Nephron progenitor cell (in vitro differentiated cells): Measurements from ENCODE around the gene PDZD7.

Experiments
- DNase-seq: peaks from one replicate; pipeline ENCODE4 v3.0.0; 2021
- H3K27ac Mint-ChIP-seq: 2 replicates; pipeline ENCODE4 v1.8.0; 2021; ENCODE audit warnings: mild to moderate bottlenecking, moderate library complexity, mixed read lengths
- H3K27me3 Mint-ChIP-seq: 2 replicates; pipeline ENCODE4 v1.8.0; 2021; ENCODE audit warnings: mild to moderate bottlenecking, low read depth, mixed read lengths; ENCODE audit not compliant: poor library complexity
- H3K36me3 Mint-ChIP-seq: 2 replicates; pipeline ENCODE4 v1.8.0; 2021; ENCODE audit warnings: low read depth, mixed read lengths
- H3K4me1 Mint-ChIP-seq: 2 replicates; pipeline ENCODE4 v1.8.0; 2021; ENCODE audit warnings: mixed read lengths
- H3K4me3 Mint-ChIP-seq: 2 replicates; pipeline ENCODE4 v1.8.0; 2021; ENCODE audit warnings: mild to moderate bottlenecking, moderate library complexity, mixed read lengths
- H3K9me3 Mint-ChIP-seq: 2 replicates; pipeline ENCODE4 v1.8.0; 2021; ENCODE audit warnings: mild to moderate bottlenecking, moderate library complexity, mixed read lengths
- TF ChIP-seq, protein P1 (sequence below): fragments of 200-600 bp; sonication (generic); IDR thresholded peaks from 2 replicates; pipeline ENCODE4 v1.5.0; 2021; ENCODE audit warnings: antibody characterized with exemption

PDZD7 gene

DNA sequence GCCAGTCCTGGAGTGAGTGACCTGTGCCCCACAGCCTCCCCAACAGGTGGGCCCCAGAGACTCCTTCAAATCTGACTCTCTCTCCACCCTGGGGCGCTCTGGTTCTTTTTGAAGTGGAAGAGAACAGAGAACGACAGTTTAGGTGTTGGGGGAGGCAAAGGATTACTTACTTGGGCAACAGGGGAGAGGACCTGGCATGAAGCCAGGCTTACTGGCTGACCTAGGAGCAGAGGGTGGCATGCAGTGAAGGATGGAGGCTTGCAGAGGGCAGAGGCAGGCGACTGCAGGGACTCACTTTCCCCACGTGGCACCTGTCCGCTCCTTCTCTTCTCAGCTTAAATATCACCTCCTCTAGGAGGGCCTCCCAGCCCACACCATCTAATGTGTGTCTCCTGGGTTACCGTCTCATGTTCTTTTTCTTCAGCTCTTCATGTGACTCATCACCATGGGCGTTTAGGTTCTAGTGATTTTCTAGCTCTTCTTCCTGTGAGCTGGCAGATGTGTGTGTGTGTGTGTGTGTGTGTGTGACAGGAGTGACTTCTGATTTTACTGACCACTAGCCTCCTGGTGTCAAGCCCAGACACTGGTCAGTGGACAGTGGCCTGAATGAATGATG, 15.9 kb downstream of the PDZD7 start:
- Mint-ChIP-seq H3K27me3 (peaks cover 53% of the 10 kb centered on the region), H3K27ac (no peak overlapping the region), H3K4me3 (no peak overlapping the region)

DNA sequence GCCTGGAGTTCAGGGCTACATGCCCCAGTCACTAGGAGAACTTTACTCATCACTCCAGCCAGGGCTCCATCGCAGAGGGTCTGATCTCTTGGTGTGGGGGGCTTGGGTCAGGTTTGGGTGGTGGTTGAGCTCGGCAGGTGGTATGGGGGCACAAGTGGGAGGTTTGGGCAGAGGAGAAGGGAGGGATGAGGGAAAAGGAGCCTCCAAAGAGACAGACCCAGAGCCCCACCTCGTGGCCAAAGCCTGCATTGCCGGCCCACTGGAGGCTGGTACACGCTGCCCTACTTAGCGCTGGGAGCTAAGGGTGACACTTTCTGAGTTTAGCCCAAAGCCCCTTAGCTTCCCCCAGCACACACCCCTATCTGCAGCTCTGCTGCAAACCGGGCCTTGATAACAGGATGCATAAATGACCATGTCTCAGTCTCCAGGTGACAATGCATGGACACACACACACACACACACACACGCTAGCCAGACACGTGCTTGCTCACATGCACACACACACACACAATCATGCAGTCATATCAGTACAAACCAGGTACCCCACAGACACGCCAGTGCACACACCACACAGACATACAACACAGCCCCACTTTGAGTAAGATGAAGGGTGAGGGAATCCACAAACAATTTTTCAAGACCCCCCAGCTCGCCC, 16.6 kb downstream of the PDZD7 start:
- no peaks in the 10 kb centered on the region for H3K36me3 Mint-ChIP-seq
- peaks cover 63% of the 10 kb centered on the region for H3K4me1 Mint-ChIP-seq
- H3K9me3 Mint-ChIP-seq: no peaks in the 10 kb centered on the region
- TF ChIP-seq, protein P1, sequence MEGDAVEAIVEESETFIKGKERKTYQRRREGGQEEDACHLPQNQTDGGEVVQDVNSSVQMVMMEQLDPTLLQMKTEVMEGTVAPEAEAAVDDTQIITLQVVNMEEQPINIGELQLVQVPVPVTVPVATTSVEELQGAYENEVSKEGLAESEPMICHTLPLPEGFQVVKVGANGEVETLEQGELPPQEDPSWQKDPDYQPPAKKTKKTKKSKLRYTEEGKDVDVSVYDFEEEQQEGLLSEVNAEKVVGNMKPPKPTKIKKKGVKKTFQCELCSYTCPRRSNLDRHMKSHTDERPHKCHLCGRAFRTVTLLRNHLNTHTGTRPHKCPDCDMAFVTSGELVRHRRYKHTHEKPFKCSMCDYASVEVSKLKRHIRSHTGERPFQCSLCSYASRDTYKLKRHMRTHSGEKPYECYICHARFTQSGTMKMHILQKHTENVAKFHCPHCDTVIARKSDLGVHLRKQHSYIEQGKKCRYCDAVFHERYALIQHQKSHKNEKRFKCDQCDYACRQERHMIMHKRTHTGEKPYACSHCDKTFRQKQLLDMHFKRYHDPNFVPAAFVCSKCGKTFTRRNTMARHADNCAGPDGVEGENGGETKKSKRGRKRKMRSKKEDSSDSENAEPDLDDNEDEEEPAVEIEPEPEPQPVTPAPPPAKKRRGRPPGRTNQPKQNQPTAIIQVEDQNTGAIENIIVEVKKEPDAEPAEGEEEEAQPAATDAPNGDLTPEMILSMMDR: peak; percentile 81
- no peak overlapping the region for H3K4me3 Mint-ChIP-seq
- peak; percentile 90 for DNase-seq
- H3K27me3 Mint-ChIP-seq: peaks cover 48% of the 10 kb centered on the region
- no peak overlapping the region for H3K27ac Mint-ChIP-seq

More for the DNA sequence above, 15.9 kb downstream of the PDZD7 start:
- H3K9me3 Mint-ChIP-seq: no peaks in the 10 kb centered on the region
- no peak for DNase-seq
- TF ChIP-seq, protein P1: no peak
- H3K36me3 Mint-ChIP-seq: no peaks in the 10 kb centered on the region
- H3K4me1 Mint-ChIP-seq: peaks cover 62% of the 10 kb centered on the region

DNA sequence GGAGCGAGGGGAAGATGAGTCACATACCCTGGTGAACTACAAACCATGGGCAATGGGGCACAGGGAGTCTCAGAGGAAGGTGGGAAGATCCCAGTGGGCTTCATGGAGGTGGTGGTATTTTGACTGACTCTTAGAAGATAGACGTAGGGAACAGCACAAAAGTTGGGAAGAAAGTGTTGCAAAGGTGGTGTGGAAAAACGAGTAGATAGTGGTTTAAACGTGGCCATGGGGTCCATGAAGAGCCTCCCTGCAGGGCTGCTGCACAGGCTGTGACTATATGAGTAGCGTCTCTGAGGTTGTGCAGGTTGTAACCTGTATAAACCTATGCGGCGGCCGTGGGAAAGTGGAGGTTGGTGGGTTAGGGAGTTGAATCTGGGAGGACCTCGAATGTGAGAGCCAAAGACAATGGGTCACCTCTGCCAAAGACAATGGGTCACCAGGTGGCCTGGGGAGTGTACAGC, 17.5 kb downstream of the PDZD7 start:
- TF ChIP-seq, protein P1: no peak
- Mint-ChIP-seq H3K27me3 (peaks cover 39% of the 10 kb centered on the region), H3K4me3 (no peak overlapping the region), H3K4me1 (peaks cover 68% of the 10 kb centered on the region), H3K9me3 (no peaks in the 10 kb centered on the region), H3K36me3 (no peaks in the 10 kb centered on the region), H3K27ac (no peak overlapping the region)
- DNase-seq: no peak

DNA sequence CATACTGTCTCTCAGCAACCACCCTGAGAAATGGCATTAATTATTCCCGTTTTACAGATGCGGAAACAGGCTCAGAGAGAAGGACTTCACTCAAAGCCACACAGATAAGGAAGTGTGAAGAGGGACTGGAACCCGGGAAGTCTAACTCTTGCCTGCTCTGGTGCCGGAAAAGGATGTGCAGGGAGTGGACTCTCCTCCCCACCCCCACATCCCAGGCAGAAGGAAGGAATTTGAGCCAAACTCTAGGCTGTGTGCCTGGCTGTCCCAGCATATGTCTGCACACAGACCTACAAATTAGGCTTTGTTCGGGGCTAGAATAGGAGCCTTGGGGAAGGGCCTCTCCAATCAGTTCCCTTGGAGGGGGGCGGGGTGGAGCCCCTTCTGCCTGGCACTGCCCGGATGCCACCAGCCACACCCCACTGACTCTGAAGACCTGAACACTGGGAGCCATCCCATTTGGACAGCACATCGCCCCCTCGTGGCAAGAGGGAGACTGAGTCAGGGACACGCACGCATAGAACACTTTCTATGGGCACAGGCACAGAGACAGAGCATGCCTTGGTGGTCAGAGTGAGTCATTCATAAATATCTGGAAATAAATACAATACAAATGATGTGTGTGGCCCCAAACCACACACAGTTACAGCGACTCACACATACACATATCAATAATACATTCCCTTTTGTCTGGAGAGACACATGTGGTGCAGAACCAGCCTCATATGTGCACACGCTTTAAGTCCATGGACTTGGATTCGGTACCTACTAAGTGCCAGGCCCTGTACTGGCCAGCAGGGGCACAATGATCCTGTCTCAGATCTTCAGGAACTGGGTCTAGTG, 18.2 kb downstream of the PDZD7 start:
- H3K4me3 Mint-ChIP-seq: no peak overlapping the region
- H3K27ac Mint-ChIP-seq: no peak overlapping the region
- DNase-seq: peak; percentile 83
- no peaks in the 10 kb centered on the region for H3K36me3 Mint-ChIP-seq
- no peaks in the 10 kb centered on the region for H3K9me3 Mint-ChIP-seq
- H3K27me3 Mint-ChIP-seq: peaks cover 32% of the 10 kb centered on the region
- TF ChIP-seq, protein P1: peak; percentile 78
- peaks cover 71% of the 10 kb centered on the region for H3K4me1 Mint-ChIP-seq

DNA sequence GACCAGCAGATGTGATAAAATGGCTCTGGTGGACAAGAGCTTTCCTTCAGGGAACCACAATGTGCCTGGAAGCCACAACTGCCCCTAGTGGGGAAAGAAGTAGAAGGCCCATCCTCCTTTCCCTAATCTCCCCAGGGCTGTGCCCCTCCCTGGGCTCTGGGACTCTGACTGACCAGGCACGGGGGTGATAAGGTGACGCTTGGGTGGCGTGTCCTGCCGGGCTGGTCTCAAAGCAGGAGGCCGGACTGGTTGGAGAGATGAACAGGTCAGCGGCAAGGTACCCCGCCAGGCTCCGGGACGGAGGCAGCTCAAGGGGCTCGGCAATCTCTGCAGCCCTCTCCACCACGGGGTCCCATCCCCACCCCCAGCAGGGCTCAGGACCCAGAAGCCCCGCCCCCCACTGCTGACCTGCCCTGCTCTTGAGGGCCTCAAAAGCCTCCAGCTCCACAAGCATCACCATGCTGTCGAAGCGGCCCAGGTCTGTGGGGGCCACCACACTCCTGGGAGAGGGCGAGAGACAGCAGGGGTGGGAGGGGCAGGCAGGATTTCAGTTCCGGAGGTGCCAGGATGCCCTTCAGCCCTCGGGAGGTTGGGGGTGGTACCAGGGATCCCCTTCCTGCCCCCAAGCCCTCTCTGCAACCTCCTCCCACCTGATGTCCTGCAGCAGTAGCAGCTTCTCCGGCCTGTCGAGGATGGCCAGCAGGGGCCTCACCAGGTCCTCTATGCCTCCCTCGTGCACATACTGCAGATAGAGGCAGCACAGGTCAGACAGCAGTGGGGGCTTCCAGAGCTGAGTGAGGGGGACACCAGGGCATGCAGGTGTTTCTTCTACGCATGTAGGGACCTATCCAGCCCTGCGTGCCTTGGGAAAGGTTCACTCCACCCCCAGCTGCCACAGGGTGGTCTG, 19.2 kb downstream of the PDZD7 start:
- Mint-ChIP-seq H3K4me1 (peaks cover 62% of the 10 kb centered on the region), H3K27ac (no peak overlapping the region), H3K9me3 (no peaks in the 10 kb centered on the region), H3K4me3 (no peak overlapping the region), H3K27me3 (peaks cover 22% of the 10 kb centered on the region), H3K36me3 (no peaks in the 10 kb centered on the region)
- TF ChIP-seq, protein P1: peak; percentile 40
- DNase-seq: no peak
